Omental fat pad (tissue), 4 donors: ENCODE results near the gene APAF1. TPM values are rescaled to one million over a fixed set of nuclear protein-coding genes. Genes with fewer than 3 reads are reported as not detected.

Source experiments
- ATAC-seq: fragments of 150-250 bp; one replicate; pipeline ENCODE4 v1.9.1; 2016; ENCODE audit warnings: mild to moderate bottlenecking, moderate library complexity; ENCODE audit not compliant: low FRiP score
- DNase-seq: peaks from one replicate; pipeline ENCODE4 v3.0.0-alpha.2; 2019; ENCODE audit warnings: low spot score
- CTCF ChIP-seq, 3 donors: fragments of 450-650 bp; IDR thresholded peaks; one replicate each; pipeline ENCODE4 v1.5.1; 2016 to 2017; ENCODE audit warnings: antibody characterized with exemption in 3 of 3, mild to moderate bottlenecking in 3 of 3, moderate library complexity in 2 of 3
- total RNA-seq, 4 donors: library from RNA; depleted of rRNA; stranded (reverse); fragments of >200 nt; gene quantifications; one replicate each; pipeline ENCODE4 v1.1.0, GENCODE V29; 2016

Gene APAF1
- total RNA-seq, 4 donors from 2014 or later: 8.4 to 24.3 (median 15.5) TPM

- TF ChIP-seq CTCF (IDR thresholded peaks at IDR 0.05): no peak
- ATAC-seq: no peak
- no peak for DNase-seq
Measured at GRCh38 chr12:98757455-98757854, 112.4 kb downstream of the APAF1 start.

GRCh38 chr12:98758331-98758730, 113.2 kb downstream of the APAF1 start:
- ATAC-seq (no peak), DNase-seq (no peak)
- no peak for TF ChIP-seq CTCF (IDR thresholded peaks at IDR 0.05)

GRCh38 chr12:98763656-98764055, 118.6 kb downstream of the APAF1 start:
- no peak for TF ChIP-seq CTCF (IDR thresholded peaks at IDR 0.05)
- no peak for DNase-seq
- ATAC-seq: no peak

GRCh38 chr12:98767248-98767647, 122.2 kb downstream of the APAF1 start:
- DNase-seq: no peak
- TF ChIP-seq CTCF (IDR thresholded peaks at IDR 0.05): no peak
- ATAC-seq: no peak

GRCh38 chr12:98769068-98769467, 124.0 kb downstream of the APAF1 start:
- ATAC-seq (no peak), DNase-seq (no peak)
- TF ChIP-seq CTCF (IDR thresholded peaks at IDR 0.05): no peak

GRCh38 chr12:98770230-98770629, 125.1 kb downstream of the APAF1 start:
- DNase-seq (no peak), ATAC-seq (no peak)
- TF ChIP-seq CTCF (IDR thresholded peaks at IDR 0.05): no peak

GRCh38 chr12:98771811-98772752, 127.0 kb downstream of the APAF1 start:
- no peak for ATAC-seq
- no peak for DNase-seq
- no peak for TF ChIP-seq CTCF (IDR thresholded peaks at IDR 0.05)
